H9 (cell line): ENCODE results near the gene TRPV3. TPM values are rescaled to one million over a fixed set of nuclear protein-coding genes. Genes with fewer than 3 reads are reported as not detected.

Source experiments
- DNase-seq: peaks from one replicate; pipeline ENCODE4 v3.0.0-alpha.2; 2017
- H2AFZ ChIP-seq: one replicate; pipeline ENCODE4 v1.6.1; 2013; ENCODE audit warnings: mild to moderate bottlenecking, low read length, control low read depth, moderate library complexity
- H2AK5ac ChIP-seq: 2 replicates; pipeline ENCODE4 v1.6.1; 2013; ENCODE audit warnings: low read length, control low read depth, mixed read lengths; ENCODE audit not compliant: insufficient read length
- H2BK120ac ChIP-seq: one replicate; pipeline ENCODE4 v1.6.1; 2013; ENCODE audit warnings: low read depth, mild to moderate bottlenecking, low read length, control low read depth, inconsistent platforms; ENCODE audit not compliant: poor library complexity, severe bottlenecking
- H2BK12ac ChIP-seq: 2 replicates; pipeline ENCODE4 v1.6.1; 2013; ENCODE audit warnings: low read length, control low read depth, mixed read lengths, low read depth; ENCODE audit not compliant: insufficient read length
- H2BK15ac ChIP-seq: 2 replicates; pipeline ENCODE4 v1.6.1; 2013; ENCODE audit warnings: low read depth, low read length, control low read depth
- H2BK20ac ChIP-seq: one replicate; pipeline ENCODE4 v1.6.1; 2013; ENCODE audit warnings: low read depth, mild to moderate bottlenecking, low read length, control low read depth, inconsistent platforms; ENCODE audit not compliant: poor library complexity, severe bottlenecking
- H2BK5ac ChIP-seq: 2 replicates; pipeline ENCODE4 v1.6.1; 2013; ENCODE audit warnings: low read length, control low read depth, mixed read lengths; ENCODE audit not compliant: insufficient read length
- H3K14ac ChIP-seq: 2 replicates; pipeline ENCODE4 v1.6.1; 2013; ENCODE audit warnings: low read length, control low read depth; ENCODE audit not compliant: insufficient read depth
- H3K18ac ChIP-seq: 2 replicates; pipeline ENCODE4 v1.6.1; 2013; ENCODE audit warnings: low read depth, mild to moderate bottlenecking, mixed read lengths, low read length, control low read depth; ENCODE audit not compliant: insufficient read length
- H3K23ac ChIP-seq: 2 replicates; pipeline ENCODE4 v1.6.1; 2013; ENCODE audit warnings: low read length, control low read depth, mixed read lengths, low read depth; ENCODE audit not compliant: insufficient read length
- H3K23me2 ChIP-seq: 2 replicates; pipeline ENCODE4 v1.6.1; 2013; ENCODE audit warnings: low read depth, mild to moderate bottlenecking, mixed read lengths, low read length, control low read depth; ENCODE audit not compliant: insufficient read length, poor library complexity, severe bottlenecking
- H3K27ac ChIP-seq: 2 replicates; pipeline ENCODE4 v1.5.1; 2013; ENCODE audit warnings: low read length, control low read depth, mixed read lengths, low read depth; ENCODE audit not compliant: insufficient read length
- H3K27me3 ChIP-seq: 2 replicates; pipeline ENCODE4 v1.6.1; 2013; ENCODE audit warnings: low read length, control low read depth, inconsistent platforms; ENCODE audit not compliant: insufficient read depth
- H3K4ac ChIP-seq: 2 replicates; pipeline ENCODE4 v1.6.1; 2013; ENCODE audit warnings: low read depth, mild to moderate bottlenecking, control low read depth, inconsistent platforms, low read length, moderate library complexity
- H3K4me1 ChIP-seq: 2 replicates; pipeline ENCODE4 v1.6.1; 2013; ENCODE audit warnings: low read length, control low read depth, inconsistent platforms; ENCODE audit not compliant: insufficient read depth
- H3K4me2 ChIP-seq: 2 replicates; pipeline ENCODE4 v1.6.1; 2013; ENCODE audit warnings: low read length, control low read depth, mixed read lengths; ENCODE audit not compliant: insufficient read length, insufficient read depth
- H3K56ac ChIP-seq: 2 replicates; pipeline ENCODE4 v1.6.1; 2013; ENCODE audit warnings: low read depth, mild to moderate bottlenecking, mixed read lengths, low read length, control low read depth; ENCODE audit not compliant: insufficient read length
- H3K79me1 ChIP-seq: 2 replicates; pipeline ENCODE4 v1.6.1; 2013; ENCODE audit warnings: low read depth, mild to moderate bottlenecking, moderate library complexity, low read length, control low read depth, inconsistent platforms; ENCODE audit not compliant: insufficient read depth, poor library complexity, severe bottlenecking
- H3K79me2 ChIP-seq: 2 replicates; pipeline ENCODE4 v1.6.1; 2013; ENCODE audit warnings: low read length, control low read depth, inconsistent platforms; ENCODE audit not compliant: insufficient read depth
- H3K9ac ChIP-seq: 2 replicates; pipeline ENCODE4 v1.6.1; 2013; ENCODE audit warnings: low read length, control low read depth, mixed read lengths; ENCODE audit not compliant: insufficient read length; ENCODE audit errors: extremely low read depth
- H3K9me3 ChIP-seq: one replicate; pipeline ENCODE4 v1.6.1; 2013; ENCODE audit warnings: low read depth, low read length, inconsistent platforms; ENCODE audit not compliant: control insufficient read depth
- H3T11ph ChIP-seq: one replicate; pipeline ENCODE4 v1.6.1; 2013; ENCODE audit warnings: mild to moderate bottlenecking, low read length, control low read depth, inconsistent platforms
- H4K20me1 ChIP-seq: one replicate; pipeline ENCODE4 v1.6.1; 2013; ENCODE audit not compliant: control insufficient read depth, insufficient read length, insufficient read depth
- H4K5ac ChIP-seq: 2 replicates; pipeline ENCODE4 v1.6.1; 2013; ENCODE audit warnings: low read depth, mild to moderate bottlenecking, mixed read lengths, low read length, control low read depth; ENCODE audit not compliant: insufficient read length
- H4K8ac ChIP-seq: replicated peaks from 2 replicates; pipeline ENCODE4 v1.6.1; 2013; ENCODE audit warnings: low read length, control low read depth, mixed read lengths, low read depth; ENCODE audit not compliant: insufficient read length
- H4K91ac ChIP-seq: 2 replicates; pipeline ENCODE4 v1.6.1; 2013; ENCODE audit warnings: low read depth, mild to moderate bottlenecking, moderate library complexity, mixed read lengths, low read length, control low read depth; ENCODE audit not compliant: insufficient read length
- H3K27ac Mint-ChIP-seq, 3 experiments: 2 replicates in 2 of 3; 3 replicates in 1 of 3; pipeline ENCODE4 v1.8.0; 2020 to 2021; ENCODE audit warnings: mixed read lengths in 3 of 3, mild to moderate bottlenecking in 1 of 3, moderate library complexity in 1 of 3
- H3K27me3 Mint-ChIP-seq: 2 replicates; pipeline ENCODE4 v1.8.0; 2021; ENCODE audit warnings: low read depth, mild to moderate bottlenecking, moderate library complexity, mixed read lengths
- H3K36me3 Mint-ChIP-seq, 3 experiments: 2 replicates in 2 of 3; 3 replicates in 1 of 3; pipeline ENCODE4 v1.8.0; 2020 to 2021; ENCODE audit warnings: low read depth in 3 of 3, mixed read lengths in 3 of 3; ENCODE audit not compliant: insufficient read depth in 1 of 3
- H3K4me1 Mint-ChIP-seq, 2 experiments: 2 replicates each; pipeline ENCODE4 v1.8.0; 2020; ENCODE audit warnings: mixed read lengths in 2 of 2
- H3K4me3 Mint-ChIP-seq, 2 experiments: 2 replicates in 1 of 2; 3 replicates in 1 of 2; pipeline ENCODE4 v1.8.0; 2020 to 2021; ENCODE audit warnings: mild to moderate bottlenecking in 2 of 2, mixed read lengths in 2 of 2, moderate library complexity in 1 of 2
- H3K9me3 Mint-ChIP-seq, 2 experiments: 2 replicates in 1 of 2; 3 replicates in 1 of 2; pipeline ENCODE4 v1.8.0; 2020; ENCODE audit warnings: mild to moderate bottlenecking in 2 of 2, mixed read lengths in 2 of 2, moderate library complexity in 1 of 2
- WGBS: extraction: QIAGEN DNeasy Blood & Tissue Kit; methylation state at CpG from one replicate; pipeline ENCODE4 v1.1.7; 2013; ENCODE audit warnings: missing lambda C conversion rate, low lambda C conversion rate, mixed read lengths; ENCODE audit not compliant: insufficient read length; ENCODE audit errors: extremely low coverage; 5-methylcytosine and 5-hydroxymethylcytosine counted together
- total RNA-seq: library from RNA; stranded (reverse); gene quantifications from 2 replicates; pipeline ENCODE4 v1.2.1, GENCODE V29; 2021
- TF ChIP-seq, protein P1 (sequence below): fragments of 200-600 bp; sonication (generic); conservative IDR thresholded peaks from 3 replicates; pipeline ENCODE4 v1.8.0; 2021; ENCODE audit warnings: antibody characterized with exemption, mild to moderate bottlenecking

The TRPV3 gene
- total RNA-seq, 1 experiment from 2014 or later: 0.63 TPM

DNA sequence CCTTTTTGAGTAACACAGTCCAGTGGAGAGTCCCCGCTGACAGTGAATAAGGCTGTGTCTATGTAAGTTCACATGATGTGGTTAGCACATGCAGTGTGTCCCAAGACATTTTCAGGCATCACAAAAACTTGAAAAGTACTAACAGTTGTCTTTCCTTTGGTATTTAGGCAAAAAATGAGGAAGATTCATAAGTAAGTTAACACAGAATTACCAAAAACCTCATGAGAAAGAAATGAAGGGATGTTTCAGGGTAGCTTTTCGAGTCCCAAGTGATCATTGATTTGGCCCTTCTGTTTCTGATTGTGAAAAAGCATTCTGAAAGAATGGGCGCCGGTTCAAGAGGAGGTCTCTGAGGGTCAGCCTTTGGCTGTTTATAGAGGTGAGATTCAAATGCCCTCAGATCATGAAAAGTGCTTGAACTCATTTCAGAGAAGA, 82.3 kb downstream of the TRPV3 start:
- no peak overlapping the region for H3K14ac ChIP-seq
- H3T11ph ChIP-seq: no peak overlapping the region
- H3K18ac ChIP-seq: no peak overlapping the region
- H3K4me1 ChIP-seq: no peaks in the 10 kb centered on the region; the same call in 1 of the 2 replicates
- peaks cover 10 to 16% of the 10 kb centered on the region in 2 experiments for H3K4me1 Mint-ChIP-seq
- DNase-seq: no peak
- H2BK120ac ChIP-seq: no peak overlapping the region
- H2BK15ac ChIP-seq: no peak overlapping the region
- no peak overlapping the region for H3K4ac ChIP-seq
- H3K9me3 ChIP-seq: no peaks in the 10 kb centered on the region
- no peak overlapping the region for H3K56ac ChIP-seq
- no peak overlapping the region for H2BK5ac ChIP-seq
- H2AK5ac ChIP-seq: no peak overlapping the region
- no peak overlapping the region for H3K4me2 ChIP-seq
- no peaks in the 10 kb centered on the region for H3K23me2 ChIP-seq
- H4K8ac ChIP-seq: no peak overlapping the region
- no peak overlapping the region for H2BK20ac ChIP-seq
- H4K5ac ChIP-seq: no peak overlapping the region
- H3K79me1 ChIP-seq: no peaks in the 10 kb centered on the region
- no peak overlapping the region for H4K91ac ChIP-seq
- no peak overlapping the region for H3K27ac ChIP-seq
- no peak overlapping the region for H3K23ac ChIP-seq
- no peak overlapping the region for H3K4me3 Mint-ChIP-seq
- WGBS: no CpG with 5 or more reads among the region's 4 CpGs
- no peak overlapping the region for H2AFZ ChIP-seq
- no peaks in the 10 kb centered on the region for H4K20me1 ChIP-seq
- H3K27me3 Mint-ChIP-seq: no peaks in the 10 kb centered on the region
- H3K9ac ChIP-seq: no peak overlapping the region
- H3K36me3 Mint-ChIP-seq: no peaks in the 10 kb centered on the region
- no peaks in the 10 kb centered on the region for H3K27me3 ChIP-seq
- peak overlapping the region in 1 of 3 experiments; percentile 53; a peak in 1 of 7 replicates for H3K27ac Mint-ChIP-seq
- H2BK12ac ChIP-seq: no peak overlapping the region
- no peaks in the 10 kb centered on the region for H3K79me2 ChIP-seq
- H3K9me3 Mint-ChIP-seq: no peaks in the 10 kb centered on the region
- TF ChIP-seq, protein P1, sequence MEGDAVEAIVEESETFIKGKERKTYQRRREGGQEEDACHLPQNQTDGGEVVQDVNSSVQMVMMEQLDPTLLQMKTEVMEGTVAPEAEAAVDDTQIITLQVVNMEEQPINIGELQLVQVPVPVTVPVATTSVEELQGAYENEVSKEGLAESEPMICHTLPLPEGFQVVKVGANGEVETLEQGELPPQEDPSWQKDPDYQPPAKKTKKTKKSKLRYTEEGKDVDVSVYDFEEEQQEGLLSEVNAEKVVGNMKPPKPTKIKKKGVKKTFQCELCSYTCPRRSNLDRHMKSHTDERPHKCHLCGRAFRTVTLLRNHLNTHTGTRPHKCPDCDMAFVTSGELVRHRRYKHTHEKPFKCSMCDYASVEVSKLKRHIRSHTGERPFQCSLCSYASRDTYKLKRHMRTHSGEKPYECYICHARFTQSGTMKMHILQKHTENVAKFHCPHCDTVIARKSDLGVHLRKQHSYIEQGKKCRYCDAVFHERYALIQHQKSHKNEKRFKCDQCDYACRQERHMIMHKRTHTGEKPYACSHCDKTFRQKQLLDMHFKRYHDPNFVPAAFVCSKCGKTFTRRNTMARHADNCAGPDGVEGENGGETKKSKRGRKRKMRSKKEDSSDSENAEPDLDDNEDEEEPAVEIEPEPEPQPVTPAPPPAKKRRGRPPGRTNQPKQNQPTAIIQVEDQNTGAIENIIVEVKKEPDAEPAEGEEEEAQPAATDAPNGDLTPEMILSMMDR: no peak
